Prostate gland (tissue), 2 donors: ENCODE data around the gene WNT11. TPM values are rescaled to one million over a fixed set of nuclear protein-coding genes. Genes with fewer than 3 reads are reported as not detected.

Experiments used
- DNase-seq: peaks from one replicate; pipeline ENCODE4 v3.0.0-alpha.2; 2019; ENCODE audit warnings: low spot score
- H3K27ac ChIP-seq, 2 donors: fragments of 200-600 bp; sonication (generic); 2 replicates each; pipeline ENCODE4 v1.5.1; 2017 to 2019
- H3K27me3 ChIP-seq: fragments of 200-600 bp; sonication (generic); replicated peaks from 2 replicates; pipeline ENCODE4 v1.5.1; 2019; ENCODE audit not compliant: insufficient read depth
- H3K36me3 ChIP-seq, 2 donors: fragments of 200-600 bp; sonication (generic); 1 replicate in 1 of 2; 2 replicates in 1 of 2; pipeline versions ENCODE4 v1.5.1 to v1.8.1; 2017 to 2019
- H3K4me1 ChIP-seq: fragments of 200-600 bp; sonication (generic); replicated peaks from 2 replicates; pipeline ENCODE4 v1.5.1; 2019
- H3K4me3 ChIP-seq, 2 donors: fragments of 200-600 bp; sonication (generic); 2 replicates each; pipeline ENCODE4 v1.5.1; 2017 to 2019
- H3K9me3 ChIP-seq: fragments of 200-600 bp; sonication (generic); 2 replicates; pipeline ENCODE4 v1.5.1; 2017
- POLR2A ChIP-seq: fragments of 450-650 bp; IDR thresholded peaks from one replicate; pipeline ENCODE4 v1.6.1; 2016; ENCODE audit warnings: antibody characterized with exemption, mild to moderate bottlenecking
- POLR2AphosphoS5 ChIP-seq: sonication (generic); formaldehyde crosslinking; IDR thresholded peaks from one replicate; pipeline ENCODE4 v1.6.1; 2017; ENCODE audit warnings: antibody characterized with exemption
- WGBS: methylation state at CpG from one replicate; pipeline ENCODE4 v1.1.5; 2018; 5-methylcytosine and 5-hydroxymethylcytosine counted together
- intact Hi-C: fragments of 100-400 bp; cut with DNase I; formaldehyde crosslinking; loops from one replicate; pipeline ENCODE4 v1.14.2; 2022
- total RNA-seq, 2 donors: library from RNA; depleted of rRNA; stranded (reverse); fragments of >200 nt; gene quantifications; one replicate each; pipeline ENCODE4 v1.1.0, GENCODE V29; 2016
- TF ChIP-seq, protein P1 (sequence below), 4 experiments: fragments of 200-600 bp in 2 of 4; fragments of 450-650 bp in 2 of 4; sonication (generic) in 2 of 4; IDR thresholded peaks; 1 replicate in 3 of 4; 2 replicates in 1 of 4; pipeline ENCODE4 v1.5.1; 2016 to 2019; ENCODE audit warnings: antibody characterized with exemption in 4 of 4, mild to moderate bottlenecking in 2 of 4, moderate library complexity in 2 of 4

WNT11 gene
- total RNA-seq, 2 donors from 2014 or later: 4.1 to 9.3 TPM

DNA sequence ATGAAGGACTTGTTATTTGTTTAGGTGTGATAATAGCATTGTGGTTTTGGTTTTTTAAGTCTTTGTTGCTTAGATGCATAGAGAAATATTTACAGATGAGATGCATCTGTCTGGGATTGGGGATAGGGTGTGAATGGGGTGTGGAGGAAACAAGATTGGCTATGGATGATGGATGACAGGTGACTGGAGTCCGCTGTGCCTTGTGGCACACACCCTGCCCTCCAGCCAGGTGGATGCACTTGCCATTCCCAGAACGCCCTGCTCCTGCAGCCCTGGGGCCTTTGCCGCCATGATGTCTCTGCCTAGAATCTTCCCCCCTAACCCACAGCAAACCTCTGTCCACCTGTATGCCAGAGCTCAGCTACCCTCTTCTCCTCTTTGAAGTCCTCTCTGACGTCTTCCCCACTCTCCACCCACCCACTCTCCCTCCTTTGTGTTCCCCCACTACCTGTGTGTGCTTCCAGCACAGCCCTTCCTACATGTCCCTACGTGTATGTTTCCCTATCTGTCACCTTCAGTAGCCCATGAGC is 54.7 kb downstream of the WNT11 start:
- WGBS: 74% methylated on average over 5 of the region's 5 CpGs

DNA sequence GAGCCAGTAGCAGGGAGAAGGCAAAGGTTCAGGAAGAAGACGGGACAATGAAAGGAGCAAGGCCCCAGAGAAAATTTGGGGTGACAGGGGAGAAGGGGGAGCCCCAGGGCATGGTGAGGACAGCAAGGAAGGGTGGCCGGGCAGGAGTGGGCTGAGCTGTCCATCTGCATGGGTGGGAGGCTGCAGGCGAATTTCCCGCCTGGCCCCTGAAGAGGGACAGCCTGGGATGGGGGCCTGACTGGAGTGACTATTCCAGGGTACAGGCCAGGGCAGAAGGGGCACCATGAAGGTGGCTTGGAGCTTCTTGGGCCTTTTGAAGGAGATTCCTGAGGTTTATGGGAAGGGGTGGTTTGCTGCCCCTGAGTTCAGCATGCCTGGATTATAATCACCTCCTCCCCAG is 56.2 kb downstream of the WNT11 start:
- intact Hi-C loops: loop anchor here (5.0 kb wide), 2 partner anchors 348 to 443 kb away; no protein-coding TSS in a partner anchor
- Histone ChIP-seq H3K9me3 (no peaks in the 10 kb centered on the region), H3K4me3 (no peak overlapping the region), H3K27ac (no peak overlapping the region), H3K4me1 (peaks cover 2% of the 10 kb centered on the region), H3K27me3 (no peaks in the 10 kb centered on the region), H3K36me3 (no peaks in the 10 kb centered on the region)
- TF ChIP-seq POLR2AphosphoS5 (no peak), POLR2A (no peak)
- TF ChIP-seq, protein P1, sequence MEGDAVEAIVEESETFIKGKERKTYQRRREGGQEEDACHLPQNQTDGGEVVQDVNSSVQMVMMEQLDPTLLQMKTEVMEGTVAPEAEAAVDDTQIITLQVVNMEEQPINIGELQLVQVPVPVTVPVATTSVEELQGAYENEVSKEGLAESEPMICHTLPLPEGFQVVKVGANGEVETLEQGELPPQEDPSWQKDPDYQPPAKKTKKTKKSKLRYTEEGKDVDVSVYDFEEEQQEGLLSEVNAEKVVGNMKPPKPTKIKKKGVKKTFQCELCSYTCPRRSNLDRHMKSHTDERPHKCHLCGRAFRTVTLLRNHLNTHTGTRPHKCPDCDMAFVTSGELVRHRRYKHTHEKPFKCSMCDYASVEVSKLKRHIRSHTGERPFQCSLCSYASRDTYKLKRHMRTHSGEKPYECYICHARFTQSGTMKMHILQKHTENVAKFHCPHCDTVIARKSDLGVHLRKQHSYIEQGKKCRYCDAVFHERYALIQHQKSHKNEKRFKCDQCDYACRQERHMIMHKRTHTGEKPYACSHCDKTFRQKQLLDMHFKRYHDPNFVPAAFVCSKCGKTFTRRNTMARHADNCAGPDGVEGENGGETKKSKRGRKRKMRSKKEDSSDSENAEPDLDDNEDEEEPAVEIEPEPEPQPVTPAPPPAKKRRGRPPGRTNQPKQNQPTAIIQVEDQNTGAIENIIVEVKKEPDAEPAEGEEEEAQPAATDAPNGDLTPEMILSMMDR (IDR thresholded peaks at IDR 0.05): no peak
- DNase-seq: no peak
- 98% methylated on average over 4 of the region's 4 CpGs for WGBS

More for the DNA sequence above, 54.7 kb downstream of the WNT11 start:
- intact Hi-C loops: loop anchor here (5.0 kb wide), 2 partner anchors 349 to 444 kb away; no protein-coding TSS in a partner anchor
- no peaks in the 10 kb centered on the region for H3K36me3 ChIP-seq
- TF ChIP-seq, protein P1 (IDR thresholded peaks at IDR 0.05): no peak
- TF ChIP-seq POLR2A: no peak
- TF ChIP-seq POLR2AphosphoS5: no peak
- peaks cover 2% of the 10 kb centered on the region for H3K4me1 ChIP-seq
- no peak for DNase-seq
- H3K27ac ChIP-seq: no peak overlapping the region
- H3K27me3 ChIP-seq: no peaks in the 10 kb centered on the region
- no peaks in the 10 kb centered on the region for H3K9me3 ChIP-seq
- H3K4me3 ChIP-seq: no peak overlapping the region

DNA sequence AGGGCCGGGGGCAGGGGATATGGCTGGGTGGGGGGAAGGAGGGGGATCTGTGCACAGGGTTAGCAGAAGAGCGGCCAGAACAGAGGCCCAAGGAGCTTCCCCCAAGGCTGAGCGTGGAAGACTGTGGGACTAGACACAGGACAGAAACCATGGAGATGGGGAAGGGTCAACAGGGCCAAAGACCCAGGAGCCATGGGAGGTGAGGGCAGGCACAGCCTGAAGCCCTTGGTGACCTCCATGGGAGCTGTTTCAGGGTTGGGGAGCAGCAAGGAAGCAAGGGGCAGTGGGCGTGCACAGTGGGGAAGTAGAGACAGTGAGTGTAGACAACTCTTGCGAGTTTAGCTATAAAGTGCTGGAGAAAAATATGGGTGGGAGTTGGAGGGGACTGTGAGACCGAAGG is 56.6 kb downstream of the WNT11 start:
- no peaks in the 10 kb centered on the region for H3K36me3 ChIP-seq
- no peak overlapping the region for H3K27ac ChIP-seq
- H3K9me3 ChIP-seq: no peaks in the 10 kb centered on the region
- no peak for DNase-seq
- WGBS: 92% methylated on average over 6 of the region's 6 CpGs
- intact Hi-C loops: loop anchor here (5.0 kb wide), 2 partner anchors 347 to 442 kb away; no protein-coding TSS in a partner anchor
- no peak overlapping the region for H3K4me3 ChIP-seq
- TF ChIP-seq POLR2A: no peak
- no peak for TF ChIP-seq POLR2AphosphoS5
- TF ChIP-seq, protein P1 (IDR thresholded peaks at IDR 0.05): no peak
- peaks cover 2% of the 10 kb centered on the region for H3K4me1 ChIP-seq
- no peaks in the 10 kb centered on the region for H3K27me3 ChIP-seq

DNA sequence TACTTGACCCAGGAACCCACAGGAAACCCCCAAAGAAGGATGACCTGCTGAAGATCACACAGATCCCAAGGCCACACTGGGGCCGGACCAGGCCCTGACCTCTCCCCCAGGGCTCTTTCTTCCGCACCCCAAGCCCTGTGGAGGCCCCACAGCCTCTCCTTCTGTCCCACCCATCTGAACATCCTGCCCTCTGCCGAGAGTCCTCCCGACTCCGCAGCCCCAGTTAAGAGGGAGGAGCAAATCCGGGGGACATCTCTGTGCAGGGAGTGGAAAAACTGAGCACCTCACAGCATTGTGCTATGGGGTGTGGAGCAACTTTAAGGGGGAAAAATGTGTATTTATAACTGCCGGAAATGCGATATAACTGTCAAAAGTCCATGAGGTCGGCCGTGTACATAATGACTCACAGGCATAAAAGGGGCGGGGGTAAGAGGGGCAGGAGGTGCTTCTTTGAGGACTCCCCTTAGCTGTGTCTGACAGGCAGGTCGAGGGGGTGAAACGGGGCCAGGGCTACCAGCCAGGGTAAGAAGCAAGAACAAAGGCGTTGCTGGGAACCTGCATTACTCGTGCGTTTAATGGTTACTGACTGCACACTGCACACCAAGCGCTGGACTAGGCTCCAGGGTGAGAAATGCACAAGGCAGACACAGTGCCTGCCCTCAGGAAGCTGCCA is 57.2 kb downstream of the WNT11 start:
- TF ChIP-seq POLR2AphosphoS5: no peak
- TF ChIP-seq POLR2A: no peak
- TF ChIP-seq, protein P1 (IDR thresholded peaks at IDR 0.05): no peak
- no peak for DNase-seq
- Histone ChIP-seq H3K4me1 (peaks cover 2% of the 10 kb centered on the region), H3K27me3 (no peaks in the 10 kb centered on the region), H3K27ac (no peak overlapping the region), H3K4me3 (no peak overlapping the region), H3K9me3 (no peaks in the 10 kb centered on the region), H3K36me3 (no peaks in the 10 kb centered on the region)
- intact Hi-C loops: no loop called here
- WGBS: 63% methylated on average over 17 of the region's 17 CpGs

DNA sequence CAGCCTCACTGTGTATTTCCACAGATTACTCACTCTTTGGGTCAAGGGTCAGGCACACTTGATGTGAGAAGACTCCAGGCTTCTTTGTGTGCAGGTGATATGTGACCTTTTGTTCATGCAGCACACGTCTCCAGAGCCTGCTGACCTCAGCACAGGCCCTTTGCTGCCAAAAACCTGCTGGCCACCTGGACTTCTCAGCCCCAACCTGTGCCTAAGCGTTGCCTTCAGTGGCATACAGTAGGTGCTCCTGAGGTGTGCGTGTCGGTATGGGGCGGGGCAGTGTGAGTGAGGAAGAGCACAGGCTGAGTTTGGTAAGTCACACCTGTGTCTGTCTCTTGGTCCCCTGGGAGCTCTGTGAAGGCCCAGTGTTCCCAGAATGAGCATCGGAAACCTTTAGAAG is 58.1 kb downstream of the WNT11 start:
- Histone ChIP-seq H3K36me3 (no peaks in the 10 kb centered on the region), H3K4me1 (peaks cover 2% of the 10 kb centered on the region), H3K27ac (no peak overlapping the region), H3K9me3 (no peaks in the 10 kb centered on the region), H3K4me3 (no peak overlapping the region), H3K27me3 (no peaks in the 10 kb centered on the region)
- TF ChIP-seq POLR2A: no peak
- TF ChIP-seq, protein P1 (IDR thresholded peaks at IDR 0.05): no peak
- TF ChIP-seq POLR2AphosphoS5: no peak
- intact Hi-C loops: no loop called here
- 76% methylated on average over 6 of the region's 6 CpGs for WGBS
- no peak for DNase-seq
